Transverse colon (tissue), 1 donor: ENCODE data around the gene SERPINA3.

Source experiments
- EP300 ChIP-seq: sonication (generic); formaldehyde crosslinking; IDR thresholded peaks from one replicate; pipeline ENCODE4 v1.6.1; 2017; ENCODE audit warnings: antibody characterized with exemption, low read depth
- POLR2A ChIP-seq: fragments of 450-650 bp; IDR thresholded peaks from one replicate; pipeline ENCODE4 v1.6.1; 2016; ENCODE audit warnings: antibody characterized with exemption, mild to moderate bottlenecking, moderate library complexity

- TF ChIP-seq POLR2A (no peak), EP300 (no peak)
Observed at GRCh38 chr14:94570440-94570839, 41.8 kb upstream of the SERPINA3 start.
